Measurements from ENCODE around the gene FSTL5.

The FSTL5 gene

DNA sequence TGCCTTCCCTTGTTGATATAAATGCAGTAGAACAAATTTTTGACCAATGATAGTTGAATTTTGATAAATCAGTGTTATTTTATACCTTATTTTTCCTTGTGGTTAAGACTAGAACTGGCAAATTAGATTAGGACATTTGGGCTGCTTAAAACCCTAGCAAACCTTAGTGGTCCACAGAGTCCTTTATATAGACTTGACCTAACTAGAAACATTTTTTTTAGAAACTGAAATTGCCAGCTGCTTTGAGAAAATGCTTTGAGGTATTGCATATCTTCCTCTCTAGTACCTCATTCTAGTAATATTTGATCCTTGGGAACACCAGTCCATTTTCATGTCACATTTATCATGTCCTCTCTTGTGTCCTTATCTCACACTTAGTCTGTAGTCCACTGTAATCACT lies 580.3 kb downstream of the FSTL5 start:
- no peak overlapping the region for H3K4me3 ChIP-seq (replicated peaks; ENCODE audit: low read depth, low read length)
- TF ChIP-seq, protein P1, sequence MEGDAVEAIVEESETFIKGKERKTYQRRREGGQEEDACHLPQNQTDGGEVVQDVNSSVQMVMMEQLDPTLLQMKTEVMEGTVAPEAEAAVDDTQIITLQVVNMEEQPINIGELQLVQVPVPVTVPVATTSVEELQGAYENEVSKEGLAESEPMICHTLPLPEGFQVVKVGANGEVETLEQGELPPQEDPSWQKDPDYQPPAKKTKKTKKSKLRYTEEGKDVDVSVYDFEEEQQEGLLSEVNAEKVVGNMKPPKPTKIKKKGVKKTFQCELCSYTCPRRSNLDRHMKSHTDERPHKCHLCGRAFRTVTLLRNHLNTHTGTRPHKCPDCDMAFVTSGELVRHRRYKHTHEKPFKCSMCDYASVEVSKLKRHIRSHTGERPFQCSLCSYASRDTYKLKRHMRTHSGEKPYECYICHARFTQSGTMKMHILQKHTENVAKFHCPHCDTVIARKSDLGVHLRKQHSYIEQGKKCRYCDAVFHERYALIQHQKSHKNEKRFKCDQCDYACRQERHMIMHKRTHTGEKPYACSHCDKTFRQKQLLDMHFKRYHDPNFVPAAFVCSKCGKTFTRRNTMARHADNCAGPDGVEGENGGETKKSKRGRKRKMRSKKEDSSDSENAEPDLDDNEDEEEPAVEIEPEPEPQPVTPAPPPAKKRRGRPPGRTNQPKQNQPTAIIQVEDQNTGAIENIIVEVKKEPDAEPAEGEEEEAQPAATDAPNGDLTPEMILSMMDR (IDR thresholded peaks at IDR 0.05; ENCODE audit: insufficient read depth, low read length, poor library complexity, severe bottlenecking), result no peak
- H3K27me3 ChIP-seq (replicated peaks; ENCODE audit: control insufficient read depth, insufficient read depth, low read length), result no peaks in the 10 kb centered on the region
- H3K36me3 ChIP-seq (ENCODE audit: control insufficient read depth, insufficient read depth, low read length), result no peaks in the 10 kb centered on the region
- DNase-seq (ENCODE audit: extremely low read depth, insufficient read length), result no peak

DNA sequence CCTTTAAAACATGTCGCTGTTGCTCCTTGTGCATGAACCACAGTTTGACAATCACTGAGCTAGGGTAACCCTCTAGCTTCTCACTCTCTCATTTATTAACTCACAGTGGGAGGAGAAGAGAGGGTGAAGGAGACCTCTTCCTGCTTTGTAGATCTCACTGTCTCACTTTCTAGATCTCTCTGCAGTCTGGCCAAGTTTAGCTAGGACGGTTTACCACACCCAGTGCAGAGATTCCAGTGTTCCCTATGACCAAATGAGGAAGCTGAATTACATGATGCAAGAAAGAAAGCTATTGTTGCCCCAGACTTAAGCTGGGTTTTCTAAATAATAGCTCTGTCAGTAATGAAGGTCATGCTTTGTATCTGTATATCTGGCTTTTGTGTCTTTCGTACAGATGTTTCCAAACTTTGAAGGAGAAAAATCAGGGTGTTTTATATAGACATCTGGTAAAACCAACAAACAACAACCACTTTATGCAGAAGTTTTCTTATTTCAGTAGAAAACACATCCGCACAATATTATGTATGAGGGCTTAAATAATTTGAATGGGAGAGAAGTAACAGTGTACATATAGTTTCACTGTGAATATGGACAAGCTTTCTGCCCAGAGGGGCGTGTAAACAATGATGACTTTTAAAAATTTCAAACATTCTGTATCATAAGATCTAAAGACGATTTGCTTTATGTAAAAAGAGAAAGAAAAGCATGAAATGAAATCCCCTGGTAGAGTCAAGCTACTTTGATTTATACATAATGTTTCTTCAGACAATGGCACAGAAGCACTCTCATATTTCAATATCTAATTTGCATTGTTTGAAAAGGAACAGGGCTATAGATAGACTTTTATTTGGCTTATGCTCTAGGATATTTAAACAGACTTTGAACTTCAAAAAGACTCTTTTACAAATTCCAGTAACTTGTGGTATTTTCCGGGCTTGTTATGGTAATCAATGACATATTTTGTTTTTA lies 582.3 kb downstream of the FSTL5 start:
- Histone ChIP-seq H3K36me3 (ENCODE audit: control insufficient read depth, insufficient read depth, low read length) (no peaks in the 10 kb centered on the region), H3K27me3 (replicated peaks; ENCODE audit: control insufficient read depth, insufficient read depth, low read length) (no peaks in the 10 kb centered on the region), H3K4me3 (replicated peaks; ENCODE audit: low read depth, low read length) (no peak overlapping the region)
- TF ChIP-seq, protein P1 (IDR thresholded peaks at IDR 0.05; ENCODE audit: insufficient read depth, low read length, poor library complexity, severe bottlenecking), result no peak
- no peak for DNase-seq (ENCODE audit: extremely low read depth, insufficient read length)

DNA sequence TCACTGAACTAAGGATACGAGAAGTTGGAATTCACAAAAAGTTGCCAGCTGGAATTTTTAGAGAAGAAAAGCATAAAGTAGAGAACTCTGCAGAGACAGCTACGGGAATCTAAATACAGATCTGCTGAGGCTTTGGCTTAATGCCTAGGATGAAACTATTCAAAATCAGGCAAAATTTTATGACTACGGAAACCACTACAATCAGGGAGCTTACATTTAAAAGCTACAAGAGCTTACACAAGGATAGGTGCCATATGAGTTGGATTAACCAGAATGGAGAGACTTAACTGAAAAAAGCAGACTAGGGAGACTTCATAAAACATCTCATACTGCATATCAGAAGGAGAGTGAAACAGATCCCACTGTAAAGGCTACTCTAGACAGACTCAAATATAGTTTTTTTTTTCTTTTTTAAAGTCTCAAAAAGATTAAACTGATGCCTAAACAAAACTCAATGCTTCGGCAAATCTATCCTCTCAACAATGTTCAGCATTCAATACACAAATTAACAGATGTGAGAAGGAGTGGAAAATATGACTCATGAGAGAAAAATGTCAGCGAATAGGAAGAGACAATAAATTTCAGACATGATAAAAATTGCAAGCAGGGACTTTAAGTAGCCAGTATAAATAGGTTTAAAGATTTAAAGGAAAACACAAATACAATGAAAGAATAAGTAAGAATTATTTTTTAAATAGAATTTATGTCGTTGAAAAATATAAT lies 586.1 kb downstream of the FSTL5 start:
- TF ChIP-seq, protein P1 (IDR thresholded peaks at IDR 0.05; ENCODE audit: insufficient read depth, low read length, poor library complexity, severe bottlenecking), result no peak
- no peak for DNase-seq (ENCODE audit: extremely low read depth, insufficient read length)
- H3K36me3 ChIP-seq (ENCODE audit: control insufficient read depth, insufficient read depth, low read length), result no peaks in the 10 kb centered on the region
- no peaks in the 10 kb centered on the region for H3K27me3 ChIP-seq (replicated peaks; ENCODE audit: control insufficient read depth, insufficient read depth, low read length)
- no peak overlapping the region for H3K4me3 ChIP-seq (replicated peaks; ENCODE audit: low read depth, low read length)

DNA sequence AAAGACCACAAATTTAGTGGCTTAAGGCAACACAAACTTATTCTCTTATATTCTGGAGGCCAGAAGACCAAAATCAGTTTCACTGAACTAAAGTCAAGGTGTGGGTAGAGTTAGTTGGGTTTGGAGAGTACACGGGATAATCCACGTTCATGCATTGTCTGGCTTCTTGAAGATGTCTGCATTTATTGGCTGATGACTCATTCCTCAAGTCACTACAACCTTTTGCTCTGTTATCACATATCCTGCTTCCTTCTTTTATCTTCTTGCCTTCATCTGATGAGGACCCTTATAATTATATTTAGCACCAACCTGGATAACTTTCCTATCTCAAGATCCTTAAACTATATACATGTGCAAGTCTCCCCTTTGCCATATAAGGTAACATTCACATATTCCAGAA lies 590.0 kb downstream of the FSTL5 start:
- TF ChIP-seq, protein P1 (IDR thresholded peaks at IDR 0.05; ENCODE audit: insufficient read depth, low read length, poor library complexity, severe bottlenecking), result no peak
- DNase-seq (ENCODE audit: extremely low read depth, insufficient read length), result no peak
- H3K27me3 ChIP-seq (replicated peaks; ENCODE audit: control insufficient read depth, insufficient read depth, low read length), result no peaks in the 10 kb centered on the region
- no peak overlapping the region for H3K4me3 ChIP-seq (replicated peaks; ENCODE audit: low read depth, low read length)
- H3K36me3 ChIP-seq (ENCODE audit: control insufficient read depth, insufficient read depth, low read length), result no peaks in the 10 kb centered on the region

DNA sequence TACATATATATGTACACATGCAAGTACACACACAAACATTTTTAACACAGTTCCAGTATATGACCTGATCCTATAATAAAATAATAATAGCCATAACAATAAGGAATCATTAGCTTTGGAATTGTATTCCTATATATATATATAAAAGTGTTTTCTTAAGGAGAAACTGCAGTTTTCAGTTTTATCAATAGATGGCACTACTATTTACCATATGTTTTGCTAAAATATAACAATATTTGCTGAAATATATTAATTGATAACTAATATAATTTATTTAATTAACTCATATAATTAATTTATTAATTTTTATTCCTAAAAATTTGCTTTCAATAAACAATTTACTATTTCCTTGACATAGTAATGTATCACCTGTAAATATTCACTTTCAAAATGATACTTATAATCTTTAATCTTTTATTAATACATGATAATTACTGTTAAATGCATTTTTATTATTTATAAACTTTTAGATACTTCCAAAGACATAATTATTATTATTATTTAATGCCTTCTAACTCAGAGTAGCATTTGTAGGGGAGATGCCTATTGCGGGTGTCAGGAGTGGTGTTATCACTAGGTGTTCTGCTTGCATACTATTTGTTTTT lies 599.5 kb downstream of the FSTL5 start:
- no peak overlapping the region for H3K4me3 ChIP-seq (replicated peaks; ENCODE audit: low read depth, low read length)
- TF ChIP-seq, protein P1 (IDR thresholded peaks at IDR 0.05; ENCODE audit: insufficient read depth, low read length, poor library complexity, severe bottlenecking), result peak; percentile 35
- H3K36me3 ChIP-seq (ENCODE audit: control insufficient read depth, insufficient read depth, low read length), result no peaks in the 10 kb centered on the region
- H3K27me3 ChIP-seq (replicated peaks; ENCODE audit: control insufficient read depth, insufficient read depth, low read length), result no peaks in the 10 kb centered on the region
- DNase-seq (ENCODE audit: extremely low read depth, insufficient read length), result no peak

Measured in GM06990 (cell line).